Prostate gland (tissue), 2 donors: ENCODE results near the gene AFM. TPM values are rescaled to one million over a fixed set of nuclear protein-coding genes. Genes with fewer than 3 reads are reported as not detected.

Source experiments
- DNase-seq: peaks from one replicate; pipeline ENCODE4 v3.0.0-alpha.2; 2019; ENCODE audit warnings: low spot score
- H3K27ac ChIP-seq, 2 donors: fragments of 200-600 bp; sonication (generic); 2 replicates each; pipeline ENCODE4 v1.5.1; 2017 to 2019
- H3K27me3 ChIP-seq: fragments of 200-600 bp; sonication (generic); replicated peaks from 2 replicates; pipeline ENCODE4 v1.5.1; 2019; ENCODE audit not compliant: insufficient read depth
- H3K36me3 ChIP-seq, 2 donors: fragments of 200-600 bp; sonication (generic); 1 replicate in 1 of 2; 2 replicates in 1 of 2; pipeline versions ENCODE4 v1.5.1 to v1.8.1; 2017 to 2019
- H3K4me1 ChIP-seq: fragments of 200-600 bp; sonication (generic); replicated peaks from 2 replicates; pipeline ENCODE4 v1.5.1; 2019
- H3K4me3 ChIP-seq, 2 donors: fragments of 200-600 bp; sonication (generic); 2 replicates each; pipeline ENCODE4 v1.5.1; 2017 to 2019
- H3K9me3 ChIP-seq: fragments of 200-600 bp; sonication (generic); 2 replicates; pipeline ENCODE4 v1.5.1; 2017
- CTCF ChIP-seq, 4 experiments: fragments of 200-600 bp in 2 of 4; fragments of 450-650 bp in 2 of 4; sonication (generic) in 2 of 4; IDR thresholded peaks; 1 replicate in 3 of 4; 2 replicates in 1 of 4; pipeline ENCODE4 v1.5.1; 2016 to 2019; ENCODE audit warnings: antibody characterized with exemption in 4 of 4, mild to moderate bottlenecking in 2 of 4, moderate library complexity in 2 of 4
- POLR2A ChIP-seq: fragments of 450-650 bp; IDR thresholded peaks from one replicate; pipeline ENCODE4 v1.6.1; 2016; ENCODE audit warnings: antibody characterized with exemption, mild to moderate bottlenecking
- POLR2AphosphoS5 ChIP-seq: sonication (generic); formaldehyde crosslinking; IDR thresholded peaks from one replicate; pipeline ENCODE4 v1.6.1; 2017; ENCODE audit warnings: antibody characterized with exemption
- WGBS: methylation state at CpG from one replicate; pipeline ENCODE4 v1.1.5; 2018; 5-methylcytosine and 5-hydroxymethylcytosine counted together
- intact Hi-C: fragments of 100-400 bp; cut with DNase I; formaldehyde crosslinking; loops from one replicate; pipeline ENCODE4 v1.14.2; 2022
- total RNA-seq, 2 donors: library from RNA; depleted of rRNA; stranded (reverse); fragments of >200 nt; gene quantifications; one replicate each; pipeline ENCODE4 v1.1.0, GENCODE V29; 2016

The AFM gene
- total RNA-seq, 2 donors from 2014 or later: not detected

DNA sequence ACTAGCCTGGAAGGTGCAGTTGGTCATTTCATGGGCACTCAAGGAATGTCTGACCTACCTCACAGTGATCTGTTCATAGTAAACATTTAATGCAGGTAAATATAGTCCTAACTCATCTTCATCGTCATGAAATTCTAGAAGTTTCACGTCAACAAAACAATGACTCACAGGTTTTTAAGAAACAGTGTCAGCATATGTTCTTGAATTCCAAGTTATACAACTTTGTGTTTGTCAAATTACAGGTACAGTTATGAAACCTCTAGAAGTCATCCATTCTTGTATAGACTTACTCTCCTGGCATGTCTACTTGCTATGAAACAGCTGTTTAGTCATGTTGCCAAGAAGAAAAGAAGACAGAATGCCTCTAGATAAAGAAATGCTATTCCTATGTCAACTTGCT, 46.6 kb downstream of the AFM start:
- Histone ChIP-seq H3K27me3 (no peaks in the 10 kb centered on the region), H3K27ac (no peak overlapping the region), H3K4me1 (no peaks in the 10 kb centered on the region), H3K9me3 (no peaks in the 10 kb centered on the region), H3K4me3 (no peak overlapping the region), H3K36me3 (no peaks in the 10 kb centered on the region)
- 71% methylated on average over 2 of the region's 2 CpGs for WGBS
- DNase-seq: no peak
- intact Hi-C loops: no loop called here
- no peak for TF ChIP-seq POLR2A
- TF ChIP-seq CTCF (IDR thresholded peaks at IDR 0.05): no peak
- no peak for TF ChIP-seq POLR2AphosphoS5

- H3K4me1 ChIP-seq: no peaks in the 10 kb centered on the region
- TF ChIP-seq POLR2AphosphoS5: no peak
- no peak for TF ChIP-seq POLR2A
- no peak for TF ChIP-seq CTCF (IDR thresholded peaks at IDR 0.05)
- DNase-seq: no peak
- 40% methylated on average over 2 of the region's 2 CpGs for WGBS
- H3K27ac ChIP-seq: no peak overlapping the region
- intact Hi-C loops: no loop called here
- H3K4me3 ChIP-seq: no peak overlapping the region
- H3K36me3 ChIP-seq: no peaks in the 10 kb centered on the region
- H3K9me3 ChIP-seq: no peaks in the 10 kb centered on the region
- H3K27me3 ChIP-seq: no peaks in the 10 kb centered on the region
Measured at GRCh38 chr4:73533515-73534422, 52.2 kb downstream of the AFM start.

- WGBS: 76% methylated on average over 2 of the region's 2 CpGs
- no peaks in the 10 kb centered on the region for H3K36me3 ChIP-seq
- H3K4me1 ChIP-seq: no peaks in the 10 kb centered on the region
- H3K27ac ChIP-seq: no peak overlapping the region
- TF ChIP-seq POLR2AphosphoS5 (no peak), CTCF (IDR thresholded peaks at IDR 0.05) (no peak), POLR2A (no peak)
- intact Hi-C loops: no loop called here
- DNase-seq: no peak
- H3K9me3 ChIP-seq: no peaks in the 10 kb centered on the region
- no peaks in the 10 kb centered on the region for H3K27me3 ChIP-seq
- no peak overlapping the region for H3K4me3 ChIP-seq
Measured at GRCh38 chr4:73538162-73538561, 56.6 kb downstream of the AFM start.

DNA sequence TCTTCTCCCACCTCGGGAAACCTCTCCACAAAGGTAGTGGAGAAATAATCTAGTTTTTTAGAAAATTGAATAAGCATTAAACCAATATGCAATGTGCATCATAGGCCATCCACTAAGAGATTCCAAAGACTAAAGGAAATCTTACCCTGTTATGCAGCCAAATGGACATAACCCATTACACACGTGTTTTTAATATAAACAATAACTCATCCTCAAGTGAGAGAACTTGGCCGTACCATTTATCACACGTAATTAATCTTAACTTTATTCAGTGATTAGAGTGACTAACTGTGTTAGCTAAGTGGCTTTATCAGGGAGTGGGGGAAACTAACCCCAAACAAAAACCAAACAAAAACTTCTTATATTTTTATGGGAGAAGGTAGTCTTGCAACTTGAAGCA, 57.8 kb downstream of the AFM start:
- Histone ChIP-seq H3K27ac (no peak overlapping the region), H3K9me3 (no peaks in the 10 kb centered on the region), H3K27me3 (no peaks in the 10 kb centered on the region), H3K36me3 (no peaks in the 10 kb centered on the region), H3K4me1 (no peaks in the 10 kb centered on the region), H3K4me3 (no peak overlapping the region)
- no peak for DNase-seq
- TF ChIP-seq CTCF (IDR thresholded peaks at IDR 0.05) (no peak), POLR2A (no peak), POLR2AphosphoS5 (no peak)
- intact Hi-C loops: no loop called here
- WGBS: 55% methylated on average over 4 of the region's 4 CpGs

GRCh38 chr4:73540826-73541225, 59.3 kb downstream of the AFM start:
- WGBS: 80% methylated on average over 3 of the region's 3 CpGs
- no peaks in the 10 kb centered on the region for H3K27me3 ChIP-seq
- H3K36me3 ChIP-seq: no peaks in the 10 kb centered on the region
- H3K27ac ChIP-seq: no peak overlapping the region
- no peaks in the 10 kb centered on the region for H3K9me3 ChIP-seq
- H3K4me3 ChIP-seq: no peak overlapping the region
- H3K4me1 ChIP-seq: no peaks in the 10 kb centered on the region
- intact Hi-C loops: no loop called here
- DNase-seq: no peak
- TF ChIP-seq CTCF (IDR thresholded peaks at IDR 0.05) (no peak), POLR2AphosphoS5 (no peak), POLR2A (no peak)
